HG03439 (cell line): ENCODE measurements around the gene TMEM72.

Source experiments
- ATAC-seq: cut with Tn5 transposase; IDR thresholded peaks from one replicate; pipeline ENCODE4 v1.9.1; 2021; ENCODE audit warnings: mild to moderate bottlenecking, moderate library complexity; ENCODE audit not compliant: unreplicated experiment

TMEM72 gene

DNA sequence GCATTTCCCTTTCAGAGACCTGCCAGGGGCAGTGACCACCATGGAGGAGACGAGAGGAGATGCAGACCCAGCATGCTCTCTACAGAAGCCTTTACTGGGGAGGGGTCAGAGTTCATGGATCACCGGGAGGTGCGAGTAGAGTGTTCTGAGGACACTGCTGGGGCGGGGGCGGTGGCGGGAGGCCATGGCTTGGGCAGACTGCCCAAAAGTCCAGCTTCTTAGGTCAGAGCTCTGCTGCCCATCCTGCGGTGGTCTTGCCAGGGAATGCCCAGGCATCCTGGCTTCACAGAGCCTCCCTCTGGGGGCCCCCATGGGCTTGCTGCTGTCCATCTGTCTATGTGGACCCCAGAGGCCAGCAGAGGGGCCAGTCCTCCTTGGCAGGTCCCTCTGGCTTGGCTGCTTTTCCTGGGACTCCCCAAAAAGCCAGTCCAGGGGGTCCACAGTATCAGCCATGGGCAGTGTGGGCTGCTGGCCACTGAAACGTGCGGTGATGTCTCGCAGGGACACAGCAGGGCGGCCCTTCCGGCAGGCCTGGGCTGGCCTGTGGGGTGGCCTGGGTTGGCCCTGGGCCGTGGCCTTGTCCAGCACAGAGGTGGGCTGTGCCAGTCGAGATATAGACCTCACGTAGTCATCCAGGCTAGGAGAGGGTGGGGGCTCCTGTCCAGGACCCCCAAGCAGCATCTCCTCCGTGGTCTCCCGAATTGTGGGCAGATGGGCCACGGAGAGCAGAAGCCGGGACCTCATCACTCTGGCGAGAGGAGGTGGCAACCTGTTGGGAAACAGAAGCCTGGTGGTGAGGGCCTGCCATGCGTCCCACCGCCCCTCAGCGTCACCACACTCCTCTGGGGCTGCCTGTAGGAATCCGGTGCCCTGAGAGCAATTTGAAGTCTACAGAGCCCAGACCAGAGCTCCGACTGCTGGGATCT, 66.4 kb downstream of the TMEM72 start:
- no peak for ATAC-seq

DNA sequence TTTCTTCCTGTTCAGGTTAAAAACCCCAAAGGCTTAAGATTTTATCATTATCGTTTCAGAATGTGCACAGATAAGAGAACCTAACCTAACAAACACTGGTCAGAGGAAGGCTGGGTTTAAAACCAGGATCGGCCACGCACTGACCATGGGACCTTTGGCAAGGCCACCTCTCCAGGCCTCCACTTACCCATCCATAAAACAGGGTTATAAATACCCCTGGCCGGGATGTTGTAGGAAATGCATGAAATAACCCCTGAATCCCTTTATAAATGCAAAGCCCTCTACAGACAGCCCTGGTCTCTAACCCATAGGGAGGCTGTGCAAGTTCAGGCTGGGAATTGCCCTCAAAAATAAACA, 67.1 kb downstream of the TMEM72 start:
- no peak for ATAC-seq

DNA sequence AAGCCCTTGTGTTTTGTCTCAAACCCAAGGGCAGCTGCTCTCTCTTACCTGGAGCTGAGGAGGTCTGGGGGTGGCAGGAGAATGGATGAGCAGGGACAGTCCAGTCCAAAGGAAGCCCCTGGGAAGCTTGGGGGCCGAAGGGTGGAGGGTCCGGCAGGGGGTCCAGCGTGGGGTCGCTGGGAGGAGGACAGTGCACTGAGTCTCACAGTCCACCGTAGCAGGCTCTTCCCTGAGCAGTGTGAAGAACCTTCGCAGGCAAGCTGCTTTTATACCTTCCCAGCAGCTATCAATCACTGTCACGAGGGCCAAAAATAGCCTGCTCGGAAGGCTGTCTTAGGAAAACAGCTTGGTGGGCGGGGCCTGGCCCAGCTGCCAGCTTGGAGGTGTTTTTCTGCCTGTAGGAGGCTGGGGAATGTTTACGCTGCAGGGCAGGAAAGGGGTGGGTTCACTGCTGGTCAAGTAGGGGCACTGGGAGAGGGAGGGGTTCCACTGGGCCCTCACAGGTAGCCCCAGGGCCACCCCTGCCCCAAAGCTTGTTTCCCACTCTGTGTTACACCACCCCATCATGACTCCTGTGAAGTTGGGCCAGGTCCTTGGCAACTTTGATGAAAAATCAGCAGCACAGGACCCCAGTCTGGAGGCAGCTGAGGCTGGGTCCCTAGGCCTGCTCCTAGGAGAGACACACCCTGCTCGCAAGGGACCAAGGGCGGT, 67.6 kb downstream of the TMEM72 start, which contains the start of gene DEPP1:
DEPP1 (minus strand) TSS at position 240 of the 711 bp plus-strand sequence. CDS start 779 bp downstream, outside the sequence.
- ATAC-seq, result no peak

DNA sequence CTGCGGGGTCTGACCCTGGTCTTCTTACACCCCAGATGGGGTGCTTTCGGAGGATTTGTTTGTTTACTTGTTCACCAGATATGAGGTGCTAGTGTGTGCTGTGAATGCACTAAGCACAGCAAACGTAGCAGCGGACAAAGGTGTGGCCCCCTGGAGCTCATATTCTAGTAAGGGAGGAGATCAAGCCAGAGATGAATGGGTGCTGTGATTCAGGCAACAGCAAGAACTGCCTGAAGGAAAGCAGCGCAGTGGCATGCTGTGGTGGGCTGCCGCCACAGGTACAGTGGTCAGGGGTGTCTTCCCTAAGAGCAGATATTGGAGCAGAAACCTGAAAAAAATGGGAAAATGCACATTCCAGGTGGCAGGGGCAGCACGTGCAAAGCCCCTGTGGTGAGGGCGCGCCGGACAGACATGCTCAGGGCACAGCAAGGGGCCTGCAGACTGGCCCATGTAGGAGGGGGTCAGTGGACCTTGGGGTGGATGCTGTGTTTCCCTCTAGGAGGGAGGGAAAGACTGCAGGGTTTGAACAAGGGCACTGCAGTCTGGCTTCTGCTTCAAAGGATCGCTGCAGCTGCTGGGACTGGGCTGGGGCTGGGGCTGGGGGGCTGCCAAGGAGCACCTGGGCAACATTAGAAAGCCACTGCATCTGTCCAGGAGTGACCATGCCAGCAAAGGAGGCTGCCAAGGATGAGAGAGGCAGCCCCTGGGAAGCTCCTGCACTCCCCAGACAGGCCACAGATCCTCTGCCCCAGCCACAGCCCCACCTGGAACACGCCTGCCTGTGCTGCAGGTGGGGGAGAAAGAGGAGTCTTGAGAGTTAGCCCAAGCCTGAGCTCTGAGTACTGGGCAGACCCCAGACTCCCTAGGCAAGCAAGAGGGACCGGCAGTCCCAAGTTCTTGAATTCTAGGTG, 68.4 kb downstream of the TMEM72 start:
- no peak for ATAC-seq

DNA sequence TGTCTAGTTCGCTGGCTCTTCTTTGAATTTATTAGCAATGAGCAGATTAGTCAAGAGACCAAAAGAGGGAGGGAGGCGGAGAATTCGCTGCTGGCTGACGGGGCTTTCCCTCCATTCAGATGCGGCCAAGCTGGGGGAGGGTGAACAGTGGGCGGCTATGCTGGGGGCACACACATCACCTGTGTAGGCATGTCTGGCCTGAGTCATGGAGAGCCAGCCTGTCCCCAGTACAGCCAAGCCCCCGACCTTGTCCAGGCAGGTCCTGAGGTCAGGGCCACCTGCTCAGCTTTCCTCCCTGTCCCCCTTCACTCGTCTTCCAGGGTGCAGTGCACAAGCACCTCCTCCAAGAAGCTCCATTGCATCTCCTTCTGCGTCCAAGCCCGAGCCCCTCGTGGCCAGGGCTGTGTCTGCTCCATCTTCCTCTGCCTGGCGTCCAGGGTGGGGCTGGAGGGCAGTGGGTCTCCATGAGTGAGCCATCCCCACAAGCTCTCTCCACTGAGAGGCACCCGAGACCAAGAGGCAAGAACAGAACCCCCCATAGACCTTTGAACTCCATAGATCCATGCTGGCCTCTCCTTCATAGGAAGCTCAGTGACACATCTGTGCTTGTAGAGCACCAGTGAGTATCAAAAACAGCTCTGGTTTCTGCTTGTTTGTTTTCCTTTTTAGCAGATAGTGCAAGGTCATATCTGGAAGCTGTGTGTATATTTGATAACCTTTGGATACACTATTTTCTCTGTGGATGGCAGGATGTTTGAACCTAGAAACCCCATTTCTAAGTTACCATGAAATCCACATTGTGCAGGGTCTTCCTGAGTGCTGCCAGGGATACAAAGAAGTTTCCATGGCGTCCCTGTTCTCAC, 69.4 kb downstream of the TMEM72 start:
- no peak for ATAC-seq

DNA sequence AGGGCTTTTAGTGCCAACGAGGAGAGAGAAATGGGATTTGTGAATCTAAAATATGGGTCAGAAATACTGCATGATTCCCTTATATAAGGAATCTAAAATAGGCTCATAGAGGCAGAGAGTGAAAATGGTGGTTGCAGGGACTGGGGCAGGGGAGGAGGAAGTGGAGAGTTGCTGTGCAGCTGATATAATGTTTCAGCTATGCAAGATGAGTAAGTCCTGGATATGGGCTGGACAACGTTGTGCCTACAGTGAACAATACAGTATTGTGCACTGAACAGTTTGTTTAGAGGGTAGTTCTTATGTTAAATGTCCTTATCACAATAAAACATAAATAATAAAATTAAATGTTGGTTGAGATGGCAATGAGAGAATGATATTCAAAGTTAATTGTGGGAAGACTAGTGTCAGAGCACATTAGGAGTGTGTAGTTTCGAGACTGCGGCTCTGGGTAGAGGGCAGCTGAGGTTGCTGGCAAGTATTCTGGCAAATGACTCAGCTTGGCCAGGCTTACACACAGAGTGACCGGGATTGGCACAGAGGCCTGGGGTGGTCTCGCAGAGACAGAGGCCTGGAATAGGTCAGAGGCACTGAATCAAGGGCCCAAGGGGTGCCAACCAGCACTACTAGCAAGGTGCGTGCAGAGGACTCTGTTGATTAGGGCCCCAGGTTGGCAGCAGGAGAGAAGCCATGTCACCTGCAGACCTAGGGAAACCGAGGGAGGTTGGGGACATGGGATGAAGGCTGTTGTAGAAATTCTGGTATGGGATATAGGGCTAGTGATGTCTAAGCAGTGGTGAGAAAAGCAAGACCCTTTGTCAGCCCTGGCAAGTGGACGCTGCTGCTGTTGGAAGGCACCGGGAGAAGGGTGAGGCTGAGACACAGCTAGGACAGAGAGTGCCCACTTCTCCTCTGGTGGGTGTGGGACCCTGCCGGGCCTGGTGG, 70.3 kb downstream of the TMEM72 start:
- peak; percentile 43 for ATAC-seq

DNA sequence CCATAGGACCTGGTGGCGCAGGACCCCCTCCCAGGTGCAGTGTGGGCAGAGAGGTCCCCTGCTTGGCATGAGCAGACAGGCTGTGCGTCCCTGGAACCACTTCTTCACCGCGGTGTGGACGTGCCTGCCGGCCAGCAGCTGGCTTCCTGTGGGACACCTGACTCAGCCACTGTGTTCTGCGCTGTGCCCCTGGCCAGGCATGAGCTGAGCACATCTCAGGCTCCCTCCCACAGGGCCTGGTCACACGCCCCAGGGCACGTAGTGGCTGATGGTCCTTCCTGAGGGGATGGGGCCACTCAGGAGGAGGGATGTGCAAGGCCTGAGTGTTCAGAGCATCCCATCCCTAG, 71.0 kb downstream of the TMEM72 start:
- no peak for ATAC-seq

DNA sequence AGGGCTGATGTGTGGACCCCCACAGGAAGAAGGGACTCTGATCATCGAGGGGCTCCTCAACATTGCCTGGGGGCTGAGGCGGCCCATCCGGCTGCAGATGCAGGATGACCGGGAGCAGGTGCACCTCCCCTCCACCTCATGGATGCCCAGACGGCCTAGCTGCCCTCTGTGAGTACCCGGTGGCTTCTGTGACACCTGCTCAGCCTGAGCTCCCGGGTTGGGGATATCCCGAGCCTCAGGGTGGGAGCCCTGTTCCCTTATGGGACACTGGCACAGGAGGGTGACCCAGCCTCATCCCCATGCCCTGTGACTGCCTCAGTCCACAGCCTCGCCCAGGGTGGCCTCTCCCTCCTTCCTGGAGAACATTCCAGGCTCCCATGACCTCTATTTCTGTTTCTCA, 71.4 kb downstream of the TMEM72 start:
- no peak for ATAC-seq

DNA sequence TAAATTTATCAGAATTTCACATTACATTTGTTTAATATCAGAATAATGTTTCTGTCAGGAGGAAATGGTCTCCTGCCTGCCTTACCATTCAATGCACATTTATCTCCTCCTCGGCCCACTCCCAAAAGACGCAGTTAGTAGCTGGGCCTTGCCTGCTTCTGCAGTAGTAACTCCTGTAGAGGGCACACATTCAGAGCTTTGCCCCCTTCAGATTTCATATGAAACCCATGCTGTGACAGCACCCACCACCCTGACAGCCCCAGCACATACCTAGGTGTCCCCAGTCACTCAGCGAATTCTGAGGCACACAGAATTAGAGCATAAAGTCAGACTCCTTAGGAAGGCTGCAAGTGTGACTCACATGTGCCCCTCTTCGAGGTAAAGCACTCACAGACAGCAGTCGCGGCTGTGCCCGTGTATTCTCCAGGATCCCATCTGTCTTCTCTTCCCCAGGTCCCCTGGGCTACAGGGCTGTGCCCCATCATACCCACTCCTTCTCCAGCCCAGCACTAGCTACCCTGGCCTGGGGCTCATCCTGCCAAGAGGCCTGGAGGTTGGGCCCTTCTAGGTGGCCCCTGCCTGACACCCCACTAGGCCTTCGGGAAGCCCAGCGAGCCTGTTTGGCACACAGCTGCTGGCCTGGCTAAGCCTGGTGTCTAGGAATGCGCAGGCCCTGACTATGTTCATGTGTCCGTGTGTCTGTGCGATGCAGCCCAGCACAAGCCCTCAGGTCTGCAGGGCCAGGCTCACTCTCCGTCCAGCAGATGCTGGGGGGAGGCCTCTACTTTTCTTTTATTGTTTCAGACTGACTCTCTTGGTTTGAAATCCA, 72.1 kb downstream of the TMEM72 start:
- ATAC-seq, result no peak

DNA sequence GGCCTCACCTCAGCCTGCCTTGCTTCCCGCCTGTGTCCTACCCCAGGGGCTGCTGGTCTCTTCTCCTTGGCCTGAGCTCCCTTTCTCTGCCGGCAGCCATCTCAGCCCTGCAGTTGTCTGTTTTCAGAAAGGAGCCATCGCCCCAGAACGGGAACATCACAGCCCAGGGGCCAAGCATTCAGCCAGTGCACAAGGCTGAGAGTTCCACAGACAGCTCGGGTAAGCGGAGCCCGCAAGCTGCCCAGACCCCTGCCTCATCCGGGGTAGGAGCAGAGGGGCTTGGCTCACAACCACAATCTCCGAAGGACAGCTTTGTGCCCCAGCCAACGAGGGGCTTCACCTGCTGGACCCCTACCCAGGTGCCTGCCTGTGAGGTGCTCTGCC, 72.8 kb downstream of the TMEM72 start:
- ATAC-seq, result no peak

DNA sequence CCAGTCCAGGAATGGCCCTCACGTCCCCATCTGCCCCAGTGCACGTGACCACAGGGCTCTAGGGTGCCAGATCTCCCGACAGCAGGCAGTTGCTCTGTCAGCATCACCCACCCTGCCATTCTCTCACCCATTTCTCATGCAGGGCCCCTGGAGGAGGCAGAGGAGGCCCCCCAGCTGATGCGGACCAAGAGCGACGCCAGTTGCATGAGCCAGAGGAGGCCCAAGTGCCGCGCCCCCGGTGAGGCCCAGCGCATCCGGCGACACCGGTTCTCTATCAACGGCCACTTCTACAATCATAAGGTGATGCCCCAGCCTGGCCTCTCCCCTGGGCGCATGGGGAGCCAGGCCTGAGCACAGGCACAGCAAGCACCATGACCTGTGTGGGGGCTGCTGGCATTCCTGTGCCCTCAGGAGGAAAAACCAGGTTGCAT, 73.5 kb downstream of the TMEM72 start:
- no peak for ATAC-seq

DNA sequence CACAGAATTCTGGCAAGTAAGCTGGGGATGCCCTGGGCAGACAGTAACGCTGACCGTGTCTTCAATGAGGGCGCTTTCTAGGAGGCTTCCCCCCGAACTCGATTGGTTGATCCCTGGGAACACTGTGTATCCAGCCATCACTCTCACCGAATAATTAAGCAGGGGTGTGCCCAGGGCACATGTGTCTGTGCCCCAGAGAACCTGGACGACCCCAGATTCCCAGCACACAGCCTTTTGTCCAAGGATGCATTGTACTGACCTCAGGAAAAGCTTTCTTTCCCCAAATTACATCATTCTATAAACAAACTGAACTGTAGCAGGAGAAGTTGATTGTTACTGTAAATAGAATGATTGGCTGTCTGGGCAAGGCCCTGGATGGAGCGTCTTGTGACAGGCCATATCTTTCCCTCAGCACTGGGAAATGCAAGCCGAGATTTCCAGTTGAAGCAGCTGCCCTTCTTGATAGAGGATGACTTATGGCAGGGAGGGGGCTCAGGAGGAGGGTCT, 74.1 kb downstream of the TMEM72 start:
- no peak for ATAC-seq

DNA sequence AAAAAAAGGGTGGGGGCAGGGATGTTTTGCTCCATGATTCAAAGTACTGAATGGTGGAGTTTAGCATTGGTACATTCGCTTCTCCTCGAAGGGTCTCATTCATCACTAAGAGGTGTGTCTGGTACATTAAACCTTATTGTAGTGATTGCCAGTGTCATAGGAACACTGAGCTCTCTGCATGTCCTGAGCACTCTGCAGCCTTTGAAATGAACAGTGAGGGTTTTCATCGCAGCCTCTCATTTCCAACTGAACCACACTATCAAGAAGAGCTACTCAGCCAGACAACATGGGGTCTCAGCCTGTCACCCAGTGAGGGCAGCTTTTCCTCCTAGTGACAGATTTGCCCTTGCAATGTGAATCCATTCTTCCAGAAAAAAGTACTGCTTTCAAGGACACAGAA, 75.0 kb downstream of the TMEM72 start:
- ATAC-seq, result no peak
